Activated T-helper 1 cell treated with anti-CD3 and anti-CD28 coated beads, Interleukin-12 subunit alpha, Interleukin-12 subunit beta, Interleukin-2, Interleukin-4 antibody, amounts not matched to agents 30 ng/mL and 10 ng/mL and 1 ng/mL, durations not matched to agents 14 hours and 24 hours and 36 hours (primary cell): ENCODE measurements around the gene ARHGAP15. TPM values are rescaled to one million over a fixed set of nuclear protein-coding genes. Genes with fewer than 3 reads are reported as not detected.
A peak's percentile ranks its signal among the peaks of the same experiment; 100 is the strongest.

Experiments
- DNase-seq: peaks from one replicate; pipeline ENCODE4 v3.0.0; 2021; ENCODE audit warnings: low spot score
- H3K27ac Mint-ChIP-seq: one replicate; pipeline ENCODE4 v1.8.0; 2021; ENCODE audit warnings: mild to moderate bottlenecking, mixed read lengths
- H3K27me3 Mint-ChIP-seq: one replicate; pipeline ENCODE4 v1.8.0; 2022; ENCODE audit warnings: mild to moderate bottlenecking, moderate library complexity, mixed read lengths; ENCODE audit not compliant: insufficient read depth
- H3K36me3 Mint-ChIP-seq: one replicate; pipeline ENCODE4 v1.8.0; 2021; ENCODE audit warnings: low read depth, mixed read lengths
- H3K4me1 Mint-ChIP-seq: one replicate; pipeline ENCODE4 v1.8.0; 2021; ENCODE audit warnings: low read depth, mixed read lengths
- H3K4me3 Mint-ChIP-seq: one replicate; pipeline ENCODE4 v1.8.0; 2021; ENCODE audit warnings: mild to moderate bottlenecking, moderate library complexity, mixed read lengths
- H3K9me3 Mint-ChIP-seq: one replicate; pipeline ENCODE4 v1.8.0; 2021; ENCODE audit warnings: mixed read lengths
- intact Hi-C: fragments of 100-400 bp; cut with micrococcal nuclease; formaldehyde crosslinking; loops from one replicate; pipeline ENCODE4 v1.15.1; 2024
- total RNA-seq: library from RNA; stranded (reverse); gene quantifications from 2 replicates; pipeline ENCODE4 v1.2.3, GENCODE V29; 2022

The ARHGAP15 gene
- total RNA-seq, 1 donor from 2014 or later, result 65.3 TPM

DNA sequence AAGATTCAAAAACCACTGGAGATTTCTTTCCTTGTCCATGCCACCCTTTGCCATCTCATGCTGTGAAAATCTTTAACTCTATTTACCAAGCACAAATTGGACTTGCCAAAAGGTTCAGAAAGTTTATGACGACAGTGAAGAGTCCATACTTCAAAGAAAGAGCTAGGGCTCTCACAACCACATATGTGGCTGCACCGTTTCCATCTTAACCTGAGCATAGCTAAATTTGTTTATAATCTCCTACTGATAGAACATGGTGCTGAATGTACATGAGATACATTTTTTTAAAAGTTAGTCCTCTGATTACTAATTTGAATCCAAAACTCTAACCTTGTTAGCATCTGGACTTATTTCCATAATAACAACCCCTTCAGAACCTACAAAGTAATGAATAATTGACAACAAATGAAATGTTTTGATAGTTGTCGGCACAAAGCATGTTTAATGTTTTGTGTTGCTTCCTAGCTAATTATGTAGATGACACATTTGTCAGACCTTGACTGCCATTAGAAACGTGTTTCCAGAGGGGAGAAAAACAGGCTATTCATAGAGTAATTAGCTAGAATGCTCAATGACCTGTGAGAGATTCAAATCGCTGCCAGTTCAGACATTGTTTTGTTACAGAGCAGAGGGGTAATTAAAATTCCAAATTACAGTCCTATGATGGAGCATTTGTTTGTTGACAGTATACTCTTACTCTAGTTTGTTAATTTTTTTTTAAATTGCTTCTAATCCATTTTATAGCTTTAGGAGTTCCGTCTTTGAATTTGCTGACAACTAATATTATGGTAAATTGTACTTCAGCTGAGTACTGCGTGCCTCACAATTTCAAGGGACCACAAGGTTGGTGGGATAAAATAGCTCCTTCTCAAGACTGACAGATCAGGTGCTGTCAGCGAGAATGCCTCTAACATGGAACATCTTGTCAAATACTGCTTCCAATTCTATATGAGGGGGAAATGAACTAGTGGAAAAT lies 31.8 kb downstream of the ARHGAP15 start:
- DNase-seq, result no peak
- Mint-ChIP-seq H3K27ac (peak overlapping the region; percentile 75), H3K4me3 (no peak overlapping the region), H3K9me3 (no peaks in the 10 kb centered on the region), H3K27me3 (no peaks in the 10 kb centered on the region), H3K36me3 (peaks cover 34% of the 10 kb centered on the region), H3K4me1 (peaks cover 83% of the 10 kb centered on the region)
- intact Hi-C loops, result loop anchor here (2.0 kb wide), 1 partner anchor 20 kb away; no protein-coding TSS in a partner anchor

GRCh38 chr2:143162123-143162837 lies 33.1 kb downstream of the ARHGAP15 start:
- H3K4me3 Mint-ChIP-seq, result no peak overlapping the region
- H3K27ac Mint-ChIP-seq, result peak overlapping the region; percentile 20
- intact Hi-C loops, result loop anchor here (1.0 to 2.0 kb wide), 6 partner anchors 43 to 128 kb away; no protein-coding TSS in a partner anchor
- H3K4me1 Mint-ChIP-seq, result peaks cover 83% of the 10 kb centered on the region
- peak; percentile 39 for DNase-seq
- peaks cover 35% of the 10 kb centered on the region for H3K36me3 Mint-ChIP-seq
- no peaks in the 10 kb centered on the region for H3K27me3 Mint-ChIP-seq
- H3K9me3 Mint-ChIP-seq, result no peaks in the 10 kb centered on the region

GRCh38 chr2:143162997-143163396 lies 33.8 kb downstream of the ARHGAP15 start:
- intact Hi-C loops, result loop anchor here (1.0 to 2.0 kb wide), 6 partner anchors 42 to 129 kb away; no protein-coding TSS in a partner anchor
- peaks cover 32% of the 10 kb centered on the region for H3K36me3 Mint-ChIP-seq
- H3K27me3 Mint-ChIP-seq, result no peaks in the 10 kb centered on the region
- H3K4me1 Mint-ChIP-seq, result peaks cover 81% of the 10 kb centered on the region
- H3K27ac Mint-ChIP-seq, result no peak overlapping the region
- no peak overlapping the region for H3K4me3 Mint-ChIP-seq
- no peaks in the 10 kb centered on the region for H3K9me3 Mint-ChIP-seq
- DNase-seq, result no peak

GRCh38 chr2:143163499-143163898 lies 34.3 kb downstream of the ARHGAP15 start:
- no peak for DNase-seq
- Mint-ChIP-seq H3K4me3 (no peak overlapping the region), H3K27me3 (no peaks in the 10 kb centered on the region), H3K9me3 (no peaks in the 10 kb centered on the region), H3K4me1 (peaks cover 77% of the 10 kb centered on the region), H3K36me3 (peaks cover 30% of the 10 kb centered on the region), H3K27ac (no peak overlapping the region)
- intact Hi-C loops, result loop anchor here (2.0 kb wide), 1 partner anchor 41 kb away; no protein-coding TSS in a partner anchor

- intact Hi-C loops, result no loop called here
- H3K27me3 Mint-ChIP-seq, result no peaks in the 10 kb centered on the region
- no peaks in the 10 kb centered on the region for H3K9me3 Mint-ChIP-seq
- no peak overlapping the region for H3K4me3 Mint-ChIP-seq
- DNase-seq, result no peak
- H3K27ac Mint-ChIP-seq, result no peak overlapping the region
- peaks cover 69% of the 10 kb centered on the region for H3K4me1 Mint-ChIP-seq
- H3K36me3 Mint-ChIP-seq, result peaks cover 28% of the 10 kb centered on the region
These were observed 36.1 kb downstream of the ARHGAP15 start for GRCh38 chr2:143165291-143165690.

DNA sequence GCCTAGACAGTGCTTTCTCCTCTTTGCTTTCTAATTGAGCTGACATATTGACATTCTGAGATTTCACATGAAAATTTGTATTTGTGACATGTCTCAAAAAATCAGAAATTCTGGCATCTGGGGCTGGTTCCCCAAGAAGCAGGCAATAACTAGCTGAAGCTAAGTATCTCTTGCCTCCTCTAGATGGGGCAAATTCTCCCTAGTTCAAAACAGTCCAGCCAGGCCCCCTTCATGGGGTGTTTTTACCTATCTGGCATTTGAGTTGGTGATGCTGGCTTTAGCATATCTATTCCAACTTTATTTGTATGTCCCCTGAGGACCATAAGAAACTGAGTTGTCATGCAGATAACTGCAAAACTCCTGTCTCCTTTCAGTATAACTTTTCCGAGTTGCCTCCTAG lies 39.9 kb downstream of the ARHGAP15 start:
- Mint-ChIP-seq H3K27ac (no peak overlapping the region), H3K4me1 (peaks cover 65% of the 10 kb centered on the region), H3K27me3 (no peaks in the 10 kb centered on the region), H3K36me3 (peaks cover 39% of the 10 kb centered on the region), H3K9me3 (no peaks in the 10 kb centered on the region), H3K4me3 (no peak overlapping the region)
- intact Hi-C loops, result no loop called here
- DNase-seq, result no peak

GRCh38 chr2:143171817-143172216 lies 42.6 kb downstream of the ARHGAP15 start:
- no peak for DNase-seq
- intact Hi-C loops, result no loop called here
- H3K9me3 Mint-ChIP-seq, result no peaks in the 10 kb centered on the region
- H3K4me3 Mint-ChIP-seq, result no peak overlapping the region
- H3K36me3 Mint-ChIP-seq, result peaks cover 29% of the 10 kb centered on the region
- peak overlapping the region; percentile 13 for H3K27ac Mint-ChIP-seq
- H3K4me1 Mint-ChIP-seq, result peaks cover 67% of the 10 kb centered on the region
- H3K27me3 Mint-ChIP-seq, result no peaks in the 10 kb centered on the region

DNA sequence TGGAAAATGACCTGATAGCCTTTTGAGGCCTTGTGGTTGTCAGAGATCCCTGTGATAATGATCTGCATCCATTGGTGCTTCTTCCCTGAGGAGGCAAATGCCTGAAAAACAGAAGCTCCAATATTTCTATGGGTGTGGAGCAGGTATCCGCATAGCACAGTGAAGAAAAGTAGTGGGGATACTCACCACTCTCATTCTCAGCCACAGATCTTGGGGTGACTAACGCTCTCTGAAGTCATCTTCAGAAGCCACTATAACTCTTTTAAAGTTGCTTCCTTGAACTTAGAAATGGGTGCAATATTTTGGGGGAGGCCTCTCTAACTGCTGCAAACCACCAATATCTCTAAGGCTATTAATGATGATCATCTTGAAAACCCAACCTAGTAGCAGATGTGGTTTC lies 46.2 kb downstream of the ARHGAP15 start:
- Mint-ChIP-seq H3K4me1 (peaks cover 62% of the 10 kb centered on the region), H3K9me3 (peaks cover 4% of the 10 kb centered on the region), H3K27ac (peak overlapping the region; percentile 83), H3K27me3 (no peaks in the 10 kb centered on the region), H3K36me3 (peaks cover 36% of the 10 kb centered on the region), H3K4me3 (no peak overlapping the region)
- no peak for DNase-seq
- intact Hi-C loops, result loop anchor here (1.0 to 2.0 kb wide), 2 partner anchors 17 to 81 kb away; no protein-coding TSS in a partner anchor

- H3K36me3 Mint-ChIP-seq, result peaks cover 30% of the 10 kb centered on the region
- H3K4me1 Mint-ChIP-seq, result peaks cover 54% of the 10 kb centered on the region
- no peaks in the 10 kb centered on the region for H3K27me3 Mint-ChIP-seq
- intact Hi-C loops, result loop anchor here (2.0 kb wide), 2 partner anchors 28 to 48 kb away; partner anchors contain the start of gene ARHGAP15
- peaks cover 4% of the 10 kb centered on the region for H3K9me3 Mint-ChIP-seq
- peak overlapping the region; percentile 85 for H3K27ac Mint-ChIP-seq
- DNase-seq, result no peak
- H3K4me3 Mint-ChIP-seq, result peak overlapping the region; percentile 78
These were observed 47.4 kb downstream of the ARHGAP15 start for GRCh38 chr2:143176606-143177005.

DNA sequence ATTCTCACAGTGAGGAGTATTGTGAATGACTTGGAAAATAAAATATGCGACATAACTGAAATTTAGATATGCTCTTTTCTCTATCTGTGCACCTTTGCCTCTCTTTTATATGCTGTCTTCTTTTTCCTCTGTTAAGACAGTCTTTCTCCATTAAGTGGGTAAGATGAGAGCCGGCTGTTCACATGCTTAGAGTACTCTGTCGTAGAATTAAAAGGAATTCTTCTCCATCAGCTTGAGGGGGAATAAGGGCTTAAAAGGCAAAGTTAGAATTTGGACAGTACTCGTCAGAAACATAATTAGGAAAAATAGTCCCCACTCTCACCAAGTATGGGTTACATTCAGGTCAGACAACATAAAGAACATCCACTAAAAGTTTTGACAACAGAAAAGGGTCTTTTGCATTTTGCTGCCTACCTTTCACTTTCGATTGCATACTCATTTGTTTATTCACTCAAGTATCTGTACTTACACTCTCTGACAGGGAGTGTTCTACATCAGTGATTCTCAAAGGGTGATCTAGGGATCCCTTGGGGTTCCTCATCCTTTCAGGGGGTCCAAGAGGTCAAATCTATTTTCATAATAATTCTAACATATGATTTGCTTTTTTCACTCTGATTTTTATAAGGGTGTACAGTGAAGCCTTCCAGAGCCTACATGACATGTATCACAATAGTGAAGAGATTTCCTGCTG lies 48.0 kb downstream of the ARHGAP15 start:
- Mint-ChIP-seq H3K4me3 (peak overlapping the region; percentile 78), H3K4me1 (peaks cover 53% of the 10 kb centered on the region), H3K27me3 (no peaks in the 10 kb centered on the region), H3K36me3 (peaks cover 27% of the 10 kb centered on the region), H3K27ac (peak overlapping the region; percentile 85), H3K9me3 (peaks cover 4% of the 10 kb centered on the region)
- DNase-seq, result no peak
- intact Hi-C loops, result loop anchor here (2.0 kb wide), 2 partner anchors 28 to 48 kb away; partner anchors contain the start of gene ARHGAP15

GRCh38 chr2:143181494-143181893 lies 52.3 kb downstream of the ARHGAP15 start:
- Mint-ChIP-seq H3K9me3 (peaks cover 4% of the 10 kb centered on the region), H3K36me3 (peaks cover 35% of the 10 kb centered on the region), H3K4me3 (no peak overlapping the region), H3K27ac (no peak overlapping the region), H3K27me3 (no peaks in the 10 kb centered on the region), H3K4me1 (peaks cover 45% of the 10 kb centered on the region)
- intact Hi-C loops, result no loop called here
- DNase-seq, result no peak

GRCh38 chr2:143182649-143183048 lies 53.4 kb downstream of the ARHGAP15 start:
- DNase-seq, result no peak
- H3K36me3 Mint-ChIP-seq, result peaks cover 35% of the 10 kb centered on the region
- H3K4me3 Mint-ChIP-seq, result no peak overlapping the region
- H3K9me3 Mint-ChIP-seq, result peaks cover 4% of the 10 kb centered on the region
- H3K27me3 Mint-ChIP-seq, result no peaks in the 10 kb centered on the region
- intact Hi-C loops, result loop anchor here (2.0 kb wide), 1 partner anchor 16 kb away; no protein-coding TSS in a partner anchor
- H3K27ac Mint-ChIP-seq, result no peak overlapping the region
- peaks cover 43% of the 10 kb centered on the region for H3K4me1 Mint-ChIP-seq
